NCI-H1694 (cell line): ENCODE data around the gene CROCC.
"Not testable (repeated sequence)": the region's sequence is repeated elsewhere in the genome, so short reads cannot be mapped to it uniquely, and the experiment has no call there.

Experiments used
- DNase-seq: peaks from one replicate; lab custom pipeline; 2025; lab: John Stamatoyannopoulos, UW

CROCC gene

DNA sequence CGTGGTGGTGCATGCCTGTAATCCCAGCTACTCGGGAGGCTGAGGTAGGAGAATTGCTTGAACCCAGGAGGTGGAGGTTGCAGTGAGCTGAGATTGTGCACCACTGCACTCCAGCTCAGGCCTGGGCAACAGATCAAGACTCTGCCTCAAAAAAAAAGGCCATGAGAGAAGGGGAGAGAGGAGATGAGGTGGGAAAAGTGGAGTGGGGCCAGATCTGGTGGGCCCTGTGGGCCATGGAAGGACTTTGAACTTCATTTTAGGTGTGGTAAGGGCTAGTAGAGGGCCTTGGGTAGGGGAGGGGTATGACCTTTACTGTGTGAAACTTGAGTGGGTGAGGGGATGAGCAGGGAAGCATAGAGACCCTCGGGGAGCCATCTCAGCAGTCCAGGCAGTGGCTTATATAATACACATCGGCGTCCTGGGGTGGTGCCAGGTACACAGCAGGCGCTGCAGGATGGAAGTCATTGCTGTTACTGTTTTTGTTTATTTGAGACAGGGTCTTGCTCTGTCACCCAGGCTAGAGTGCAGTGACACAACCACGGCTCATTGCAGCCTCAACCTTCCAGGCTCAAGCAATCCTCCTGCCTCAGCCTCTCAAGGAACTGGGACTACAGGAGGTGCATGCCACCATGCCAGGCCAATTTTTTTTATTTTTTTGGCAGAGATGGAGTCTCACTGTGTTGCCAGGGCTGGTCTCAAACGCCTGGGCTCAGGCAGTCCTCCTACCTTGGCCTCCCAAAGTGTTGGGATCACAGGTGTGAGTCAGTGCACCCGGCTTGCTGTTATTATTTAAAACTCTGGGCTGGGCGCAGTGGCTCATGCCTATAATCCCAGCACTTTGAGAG lies 5.5 kb upstream of the CROCC start:
- not testable (repeated sequence) for DNase-seq

DNA sequence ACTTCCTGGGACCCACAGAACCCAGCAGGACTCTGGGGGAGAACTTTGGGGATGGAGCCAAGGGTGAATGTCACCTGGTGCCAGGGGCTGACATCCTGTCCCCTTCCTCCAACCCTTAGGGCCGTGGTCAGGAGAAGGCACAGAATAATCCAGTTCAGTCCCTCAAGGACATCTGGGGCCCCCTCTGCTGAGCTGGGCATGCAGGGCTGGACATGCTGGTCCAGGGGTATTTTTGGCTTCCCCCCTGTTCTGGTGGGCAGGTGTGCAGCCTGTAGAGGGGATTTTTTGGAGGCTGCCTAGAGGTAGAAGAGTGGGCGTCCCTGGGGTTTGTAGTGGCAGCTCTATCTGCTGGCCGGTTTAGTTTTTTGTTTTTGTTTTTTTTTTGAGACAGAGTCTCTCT lies 3.4 kb upstream of the CROCC start:
- no peak for DNase-seq

DNA sequence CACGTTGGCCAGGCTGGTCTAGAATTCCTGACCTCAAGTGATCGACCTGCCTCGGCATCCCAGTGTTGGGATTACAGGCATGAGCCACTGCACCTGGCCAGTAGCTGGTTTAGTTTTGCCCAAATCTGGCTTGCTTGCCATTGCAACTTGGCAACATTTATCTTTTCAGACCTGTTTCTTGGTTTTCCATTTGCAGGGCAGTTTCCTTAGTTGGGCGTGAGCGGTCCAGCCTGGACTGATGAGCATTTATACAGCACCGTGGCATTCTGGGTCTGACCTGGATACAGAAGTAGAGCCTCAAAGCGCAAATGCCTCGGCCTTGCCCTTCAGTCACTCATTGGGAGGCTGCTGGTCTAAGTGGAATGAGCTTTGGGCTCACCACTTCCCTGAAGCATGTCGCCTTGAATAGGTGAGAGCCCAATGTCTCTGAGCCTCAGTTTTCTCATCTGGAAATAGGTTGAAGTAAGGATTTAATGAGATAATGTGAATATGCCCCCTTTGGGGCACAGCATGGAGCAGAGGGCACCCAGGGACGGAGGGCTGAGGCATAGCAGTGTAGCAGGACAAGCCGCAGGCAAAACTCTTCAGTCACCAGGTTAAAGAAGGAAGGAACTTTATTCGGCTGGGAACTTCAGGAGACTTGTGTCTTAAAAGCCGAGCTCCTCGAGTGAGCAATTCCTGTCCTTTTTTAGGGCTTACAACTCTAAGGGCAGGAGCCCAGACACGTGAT lies 2.6 kb upstream of the CROCC start:
- DNase-seq: not testable (repeated sequence)

DNA sequence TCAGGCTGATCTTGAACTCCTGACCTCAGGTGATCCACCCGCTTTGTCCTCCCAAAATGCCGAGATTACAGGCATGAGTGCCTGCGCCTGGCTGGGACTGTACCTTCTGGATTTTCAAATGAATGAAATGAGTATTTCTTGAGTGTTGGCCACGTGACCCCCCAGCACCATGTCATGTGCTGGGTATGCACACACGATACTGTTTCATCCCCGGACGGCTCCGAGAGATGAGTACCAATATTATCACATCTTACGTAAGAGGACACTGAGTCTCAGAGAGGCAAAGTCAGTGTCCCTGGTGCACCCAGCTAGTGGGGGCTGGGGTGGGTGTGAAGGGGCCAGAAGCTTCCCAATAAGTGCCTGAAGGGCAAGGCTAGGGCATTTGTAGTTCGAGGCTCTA lies 780 bp upstream of the CROCC start:
- DNase-seq: no peak

DNA sequence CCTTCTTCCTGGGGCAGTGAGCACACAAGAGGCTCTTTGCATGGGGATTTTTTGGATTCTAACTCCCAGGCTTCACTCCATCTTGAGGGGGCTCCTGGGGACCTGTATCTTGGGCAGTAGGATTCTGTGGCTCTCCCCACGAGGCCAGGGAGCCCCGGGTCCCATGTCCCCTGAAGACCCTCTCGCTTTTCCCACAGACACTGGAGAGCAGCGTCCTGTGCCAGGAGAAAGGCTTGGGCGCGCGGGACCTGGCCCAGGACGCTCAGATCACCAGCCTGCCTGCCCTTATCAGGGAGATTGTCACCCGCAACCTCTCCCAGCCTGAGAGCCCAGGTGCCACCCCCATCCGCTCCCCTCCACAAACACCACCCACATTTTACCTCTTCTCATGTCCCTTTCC lies 735 bp downstream of the CROCC start:
- no peak for DNase-seq

DNA sequence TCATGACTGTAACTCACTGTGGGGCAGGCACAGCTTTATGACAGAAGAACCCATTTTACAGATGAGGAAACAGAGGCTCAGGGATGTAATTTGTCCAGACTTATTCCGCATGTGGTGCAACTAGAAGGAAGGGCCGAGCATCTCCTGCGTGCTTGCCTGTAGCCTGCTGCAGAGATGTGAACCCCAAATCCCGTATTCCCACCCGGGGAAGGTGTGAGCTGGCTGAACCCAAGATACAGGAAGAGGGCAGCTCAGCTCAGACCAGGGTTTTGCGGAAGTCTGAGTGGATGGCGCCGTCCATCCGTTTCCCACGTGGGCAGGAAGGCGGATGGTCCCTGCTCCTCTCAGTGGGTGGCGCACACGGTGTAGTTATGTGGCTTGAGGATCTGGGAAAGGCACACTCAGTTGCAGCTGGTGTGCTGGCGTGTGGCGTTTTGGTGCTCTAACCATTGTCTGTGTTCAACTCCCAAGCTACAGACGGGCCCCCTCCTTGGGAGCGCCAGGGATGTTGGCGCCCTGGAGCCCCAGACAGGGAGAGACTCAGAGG lies 1.2 kb downstream of the CROCC start:
- no peak for DNase-seq

DNA sequence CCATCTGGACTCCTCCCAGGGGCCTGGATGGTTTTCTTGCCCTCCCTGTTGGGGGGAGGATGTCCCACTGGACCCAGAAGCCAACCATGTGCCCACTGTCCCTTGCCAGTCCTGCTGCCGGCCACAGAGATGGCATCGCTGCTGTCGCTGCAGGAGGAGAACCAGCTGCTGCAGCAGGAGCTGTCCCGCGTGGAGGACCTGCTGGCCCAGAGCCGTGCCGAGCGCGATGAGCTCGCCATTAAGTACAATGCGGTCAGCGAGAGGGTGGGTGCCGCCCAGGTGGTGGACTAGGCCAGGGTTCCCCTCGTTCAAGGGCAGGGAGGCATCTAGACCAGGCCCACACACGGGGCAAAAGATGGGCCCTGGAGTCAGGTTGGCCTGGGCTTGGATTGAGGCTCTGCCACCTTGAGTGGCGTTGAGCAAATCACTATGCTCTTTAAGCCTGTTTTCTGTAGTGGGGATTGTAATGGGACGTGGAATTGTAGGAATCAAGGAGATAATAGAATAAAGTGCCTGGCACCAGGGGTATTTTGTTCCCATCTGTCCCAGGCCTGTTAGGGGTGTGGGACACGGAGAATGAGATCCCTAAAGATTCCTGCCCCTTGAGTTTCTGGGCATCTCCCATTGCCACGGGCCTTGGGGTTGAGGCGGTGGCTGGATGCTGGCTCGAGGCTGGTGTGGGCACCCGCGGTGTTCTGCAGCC lies 2.6 kb downstream of the CROCC start:
- DNase-seq: no peak

DNA sequence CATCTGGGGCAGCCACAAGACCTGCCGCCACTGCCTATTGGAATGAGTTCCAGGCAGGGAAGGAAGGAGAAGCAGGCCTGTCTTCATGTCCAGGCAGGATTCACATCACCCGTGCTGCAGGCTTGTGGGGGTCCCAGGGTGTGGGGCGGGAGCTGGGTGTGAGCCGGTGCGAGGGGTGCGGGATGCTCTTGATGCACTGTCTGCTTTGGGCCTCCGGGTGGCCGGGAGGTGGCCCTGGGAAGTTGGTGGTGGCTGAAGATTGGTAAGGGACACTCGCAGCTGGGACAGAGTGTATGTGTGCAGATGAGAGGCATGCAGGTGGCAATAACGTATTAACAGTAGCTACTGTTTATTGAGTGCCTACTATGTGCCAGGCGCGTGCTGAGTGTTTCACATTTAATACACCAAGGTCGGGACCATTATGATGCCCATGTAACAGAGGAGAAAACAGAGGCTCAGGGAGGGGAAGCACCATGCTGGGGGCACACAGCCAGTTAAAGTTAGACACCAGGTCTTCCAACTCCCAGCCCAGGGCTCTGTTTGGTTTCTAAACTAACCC lies 3.3 kb downstream of the CROCC start:
- DNase-seq: no peak

DNA sequence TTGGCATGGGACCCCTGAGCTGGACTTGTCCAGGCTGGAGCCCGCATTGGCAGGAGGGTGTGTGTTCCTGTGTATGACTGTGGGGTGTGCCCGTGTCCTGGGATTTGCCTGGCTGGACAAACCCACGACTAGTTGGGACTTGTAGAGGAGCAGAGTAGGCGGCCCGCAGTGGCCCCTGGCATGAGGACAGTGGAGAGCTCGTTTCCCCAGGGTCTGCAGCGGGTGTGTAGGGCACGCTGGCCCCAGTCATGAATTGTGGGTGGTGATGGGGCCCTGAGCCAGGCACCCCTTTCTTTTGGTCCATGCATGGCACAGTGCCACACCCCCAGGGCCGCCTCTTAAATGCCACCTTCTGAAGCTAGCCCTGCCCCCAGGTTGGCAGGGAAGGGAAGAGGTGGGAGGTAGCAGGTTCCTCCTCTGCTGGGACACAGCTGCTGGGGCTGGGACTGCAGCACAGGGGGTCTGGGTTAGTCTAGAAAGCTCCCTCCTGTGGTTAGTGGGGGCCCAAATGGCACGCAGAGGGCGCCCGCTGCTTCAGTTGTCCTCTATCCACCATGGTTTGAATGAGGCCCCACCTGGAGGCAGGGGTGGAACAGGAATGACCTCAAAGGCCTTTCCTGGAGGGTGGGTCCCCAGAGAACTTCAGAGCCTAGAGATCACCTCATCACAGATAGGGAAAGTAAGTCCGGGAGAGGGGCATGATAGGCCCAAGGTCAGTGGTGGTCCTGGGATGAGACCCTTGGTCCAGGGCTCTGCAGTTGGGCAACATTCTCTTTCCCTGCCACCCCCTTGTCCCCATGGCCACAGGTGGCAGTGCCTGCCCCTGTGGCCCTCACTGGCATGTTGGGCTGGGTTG lies 4.1 kb downstream of the CROCC start:
- no peak for DNase-seq

DNA sequence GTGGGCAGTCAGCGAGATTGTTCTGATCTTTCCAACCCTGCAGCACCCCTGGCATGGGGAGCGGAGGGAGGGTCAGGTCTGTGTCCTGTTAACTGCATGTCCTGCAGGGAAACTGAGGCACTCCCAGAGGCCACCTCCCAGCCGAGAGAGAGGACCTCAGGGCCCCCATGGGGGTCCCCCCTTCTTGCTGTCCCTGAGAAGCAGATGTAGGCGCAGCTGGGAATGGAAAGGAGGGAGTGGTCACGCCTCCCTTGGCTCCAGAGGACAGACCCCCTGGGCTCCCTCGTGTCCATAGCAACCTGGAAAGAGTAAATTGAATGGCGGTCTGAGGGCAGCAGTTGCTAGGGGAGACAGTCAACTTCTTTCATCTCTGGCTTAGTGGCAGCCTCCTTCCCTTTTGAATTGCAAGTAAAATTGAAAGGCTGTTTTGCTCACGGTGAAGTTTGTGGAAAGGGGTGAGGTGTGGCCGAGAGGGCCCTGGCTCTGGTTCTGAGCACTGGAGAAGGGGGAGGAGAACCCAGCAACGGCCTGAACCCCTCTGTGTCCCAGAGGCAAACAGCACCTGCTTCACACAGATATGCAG lies 4.9 kb downstream of the CROCC start:
- no peak for DNase-seq

DNA sequence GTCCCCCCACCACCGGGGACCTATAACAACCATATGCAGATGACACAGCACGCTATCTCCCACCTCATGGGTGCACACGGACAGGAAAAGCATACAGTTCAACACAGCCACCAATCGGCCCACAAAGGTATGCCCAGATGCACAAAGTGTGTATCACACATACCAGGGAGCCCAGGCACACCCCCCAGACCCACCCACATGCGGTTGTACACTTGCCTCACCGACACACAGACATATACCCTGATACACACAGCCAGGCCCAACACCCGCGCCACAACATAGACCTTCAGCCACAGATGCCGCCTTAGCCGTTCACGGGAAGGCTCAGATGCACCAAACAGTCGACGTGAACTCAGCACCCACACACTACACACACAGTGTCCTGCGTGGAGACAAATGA lies 5.5 kb downstream of the CROCC start:
- DNase-seq: no peak

DNA sequence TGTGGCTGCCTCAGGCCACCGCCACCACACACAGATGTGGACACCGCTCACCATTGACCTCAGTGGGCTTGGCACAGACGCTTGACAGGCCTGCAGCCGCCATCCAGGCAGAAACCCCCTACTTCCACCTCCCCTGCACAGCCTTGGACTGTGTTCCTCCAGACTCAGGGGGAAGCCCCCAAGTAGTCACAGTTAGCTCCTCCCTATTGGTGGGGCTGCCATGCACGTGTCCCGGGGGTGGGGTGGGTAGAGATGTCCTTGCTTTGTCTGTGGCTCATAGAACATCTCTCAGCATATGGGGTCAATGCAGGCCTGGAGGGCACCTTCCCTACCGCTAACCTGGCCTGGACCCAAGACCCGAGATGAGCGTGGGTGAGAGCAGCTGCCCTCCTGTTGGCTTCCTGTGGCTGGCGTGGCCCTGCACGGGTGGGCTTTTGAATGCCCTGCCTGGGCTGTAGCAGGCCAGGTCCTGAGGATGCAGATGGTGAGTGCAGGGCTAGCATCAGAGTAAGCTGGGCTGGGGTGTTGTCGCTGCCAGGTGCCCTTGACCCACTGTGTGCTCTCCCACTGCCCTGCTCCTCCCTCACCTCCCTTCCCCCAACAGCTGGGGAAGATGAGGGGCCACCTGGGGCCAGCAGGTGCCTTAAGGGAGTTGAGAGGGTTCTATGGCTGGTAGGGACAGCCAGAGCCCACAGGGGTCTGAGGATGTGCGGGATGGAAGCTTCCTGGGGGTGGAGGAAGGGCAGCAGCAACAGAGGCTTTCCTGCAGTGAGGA lies 6.2 kb downstream of the CROCC start:
- no peak for DNase-seq

DNA sequence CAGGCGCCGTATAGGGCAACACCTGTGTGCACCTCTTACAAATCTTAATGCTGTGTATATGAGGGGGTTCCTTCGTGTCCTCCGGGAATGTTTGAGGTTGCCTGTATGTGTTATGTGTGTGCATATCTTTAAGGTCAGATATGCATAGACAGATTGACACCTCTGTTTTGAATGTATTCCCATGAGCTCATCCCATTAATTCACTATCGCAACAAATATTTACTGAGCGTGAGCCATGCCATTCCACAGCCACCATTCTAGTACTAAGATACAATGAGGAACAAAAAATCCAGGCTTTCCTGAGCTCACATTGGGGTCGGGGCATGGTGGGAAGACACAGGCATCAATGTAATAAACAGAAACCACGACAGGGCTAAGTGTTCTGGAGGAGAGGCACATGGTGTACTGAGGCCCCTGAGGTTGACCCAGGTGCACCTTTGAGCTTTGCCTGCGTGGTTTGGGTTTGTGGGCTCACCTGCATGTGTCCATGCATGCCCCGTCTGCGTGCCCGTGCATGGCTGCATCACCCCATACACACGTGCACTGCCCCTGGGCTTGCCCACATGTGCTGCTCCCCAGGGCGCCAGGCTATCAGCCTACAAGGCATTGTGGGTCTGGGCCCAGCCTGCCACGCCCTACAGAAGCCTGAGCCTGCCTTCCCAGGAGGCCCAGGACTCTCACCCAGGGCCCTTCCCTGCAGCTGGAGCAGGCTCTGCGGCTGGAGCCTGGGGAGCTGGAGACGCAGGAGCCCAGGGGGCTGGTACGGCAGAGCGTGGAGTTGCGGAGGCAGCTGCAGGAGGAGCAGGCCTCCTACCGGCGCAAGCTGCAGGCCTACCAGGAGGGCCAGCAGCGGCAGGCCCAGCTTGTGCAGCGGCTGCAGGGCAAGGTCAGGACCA lies 7.7 kb downstream of the CROCC start:
- DNase-seq: not testable (repeated sequence)

DNA sequence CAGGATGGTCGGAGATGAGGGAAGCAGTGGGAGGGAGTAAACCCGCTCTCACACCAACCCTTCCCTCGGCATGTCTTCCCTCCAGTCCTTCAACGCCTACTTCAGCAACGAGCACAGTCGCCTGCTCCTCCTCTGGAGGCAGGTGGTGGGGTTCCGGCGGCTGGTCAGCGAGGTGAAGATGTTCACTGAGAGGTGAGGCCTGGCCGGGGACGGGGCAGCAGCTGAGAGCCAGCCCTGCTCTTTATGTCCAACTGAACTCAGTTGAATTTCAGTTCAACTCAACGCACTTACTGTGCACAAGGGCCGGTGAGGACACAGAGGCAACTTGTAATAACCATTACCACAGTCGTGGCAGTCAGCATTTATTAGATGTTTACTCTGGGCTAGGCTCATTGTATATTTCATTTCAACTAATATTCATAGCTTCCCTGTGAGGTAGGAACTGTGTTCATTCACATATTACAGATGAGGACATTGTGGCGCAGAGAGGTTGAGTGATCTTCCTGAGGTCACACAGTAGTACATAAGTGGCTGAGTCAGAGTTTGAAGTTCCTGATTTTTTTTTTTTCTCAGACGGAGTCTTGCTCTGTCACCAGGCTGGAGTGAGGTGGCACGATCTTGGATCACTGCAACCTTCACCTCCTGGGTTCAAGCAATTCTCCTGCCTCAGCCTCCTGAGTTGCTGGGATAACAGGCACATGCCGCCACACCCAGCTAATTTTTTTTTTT lies 9.6 kb downstream of the CROCC start:
- DNase-seq: not testable (repeated sequence)

DNA sequence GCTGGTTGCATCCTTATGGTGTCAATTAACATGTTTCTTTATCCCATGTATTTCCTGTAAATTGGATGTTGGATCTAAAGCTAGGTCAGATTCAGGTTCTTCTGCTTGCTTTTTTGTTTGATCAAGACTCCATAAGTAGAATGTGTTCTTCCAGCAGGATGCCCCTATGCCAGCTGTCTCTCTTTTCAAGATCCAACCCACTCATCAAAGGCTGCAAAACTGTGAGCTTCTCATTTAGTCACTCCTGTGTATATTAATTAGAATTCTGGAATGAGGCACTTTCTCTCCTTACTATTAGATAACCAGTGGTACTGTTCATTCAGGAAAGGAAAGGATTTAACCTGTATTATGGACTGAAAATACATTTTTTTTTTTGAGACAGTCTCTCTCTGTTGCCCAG lies 12.2 kb downstream of the CROCC start:
- not testable (repeated sequence) for DNase-seq

DNA sequence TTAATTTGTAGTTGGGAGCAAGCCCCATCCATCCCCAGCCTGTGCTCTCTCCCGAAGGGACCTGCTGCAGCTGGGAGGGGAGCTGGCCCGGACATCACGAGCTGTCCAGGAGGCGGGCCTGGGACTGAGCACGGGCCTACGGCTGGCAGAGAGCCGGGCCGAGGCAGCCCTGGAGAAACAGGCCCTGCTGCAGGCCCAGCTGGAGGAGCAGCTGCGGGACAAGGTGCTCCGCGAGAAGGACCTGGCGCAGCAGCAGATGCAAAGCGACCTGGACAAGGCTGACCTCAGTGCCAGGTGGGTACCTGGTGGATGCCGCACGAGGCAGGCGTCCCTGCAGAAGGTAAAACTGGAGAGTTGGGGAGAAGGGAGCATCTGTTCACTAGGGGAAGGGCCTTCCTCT lies 14.8 kb downstream of the CROCC start:
- not testable (repeated sequence) for DNase-seq

DNA sequence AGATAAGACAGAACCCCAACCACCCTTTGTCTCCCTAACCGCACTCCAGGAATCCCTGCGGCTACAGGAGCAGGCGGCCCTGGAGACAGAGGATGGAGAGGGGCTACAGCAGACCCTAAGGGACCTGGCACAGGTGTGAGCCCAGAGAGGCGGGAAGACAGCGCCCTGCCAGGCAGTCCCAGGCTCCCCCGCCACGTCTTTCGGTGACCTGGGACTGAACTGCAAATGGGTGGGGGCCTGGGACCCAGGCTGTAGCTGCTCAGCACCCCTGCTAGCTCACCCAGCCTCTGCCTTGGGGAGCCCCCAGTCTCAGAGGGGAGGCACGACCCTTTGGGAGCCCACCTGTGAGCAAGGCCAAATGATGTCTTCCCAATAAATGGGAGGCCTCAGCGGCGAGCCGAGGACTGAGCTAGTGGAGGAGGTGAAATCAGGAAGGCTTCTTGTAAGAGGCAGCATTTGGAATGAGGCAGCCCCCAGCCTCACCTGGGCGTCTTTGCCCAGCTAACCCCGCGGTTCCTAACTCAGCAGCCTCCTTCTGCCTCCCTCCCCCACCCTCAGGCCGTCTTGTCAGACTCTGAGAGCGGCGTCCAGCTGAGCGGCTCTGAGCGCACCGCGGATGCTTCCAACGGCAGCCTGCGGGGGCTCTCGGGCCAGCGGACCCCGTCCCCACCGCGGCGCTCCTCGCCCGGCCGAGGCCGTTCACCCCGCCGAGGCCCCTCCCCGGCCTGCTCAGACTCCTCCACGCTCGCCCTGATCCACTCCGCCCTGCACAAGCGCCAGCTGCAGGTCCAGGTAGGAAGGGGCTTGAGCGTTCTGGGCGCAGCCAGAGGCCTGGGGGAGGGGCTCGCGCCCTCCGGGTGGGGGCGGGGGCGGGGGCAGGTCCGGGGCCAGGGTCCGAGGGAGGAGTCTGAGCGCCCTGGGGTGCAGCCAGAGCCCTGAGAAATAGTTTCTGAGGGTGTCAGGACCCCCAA lies 16.9 kb downstream of the CROCC start:
- no peak for DNase-seq
